Neural progenitor cell (in vitro differentiated cells): Measurements from ENCODE around the gene NCOA3. TPM values are rescaled to one million over a fixed set of nuclear protein-coding genes. Genes with fewer than 3 reads are reported as not detected.

Source experiments
- DNase-seq: peaks from one replicate; pipeline ENCODE4 v3.0.0-alpha.2; 2016; ENCODE audit warnings: low spot score
- H2AFZ ChIP-seq: fragments of 200-600 bp; sonication (generic); replicated peaks from 2 replicates; pipeline ENCODE4 v1.6.1; 2016; ENCODE audit warnings: antibody characterized with exemption
- H3F3A ChIP-seq: fragments of 200-600 bp; sonication (generic); 2 replicates; pipeline ENCODE4 v1.6.1; 2016; ENCODE audit warnings: antibody characterized with exemption, low read depth
- H3K27ac ChIP-seq: fragments of 200-600 bp; sonication (generic); 2 replicates; pipeline ENCODE4 v1.5.1; 2016; ENCODE audit warnings: mild to moderate bottlenecking
- H3K27me3 ChIP-seq: fragments of 200-600 bp; sonication (generic); 2 replicates; pipeline ENCODE4 v1.6.1; 2016; ENCODE audit warnings: mild to moderate bottlenecking, moderate library complexity
- H3K36me3 ChIP-seq: fragments of 200-600 bp; sonication (generic); 2 replicates; pipeline ENCODE4 v1.5.1; 2016
- H3K4me1 ChIP-seq: fragments of 200-600 bp; sonication (generic); 2 replicates; pipeline ENCODE4 v1.6.1; 2016; ENCODE audit warnings: mixed run types
- H3K4me2 ChIP-seq: fragments of 200-600 bp; sonication (generic); 2 replicates; pipeline ENCODE4 v1.6.1; 2016
- H3K4me3 ChIP-seq: fragments of 200-600 bp; sonication (generic); 2 replicates; pipeline ENCODE4 v1.5.1; 2016
- H3K79me2 ChIP-seq: fragments of 200-600 bp; sonication (generic); 2 replicates; pipeline ENCODE4 v1.6.1; 2016; ENCODE audit warnings: low read depth
- H3K9ac ChIP-seq: fragments of 200-600 bp; sonication (generic); 2 replicates; pipeline ENCODE4 v1.6.1; 2016
- H3K9me3 ChIP-seq: fragments of 200-600 bp; sonication (generic); 2 replicates; pipeline ENCODE4 v1.5.1; 2016; ENCODE audit warnings: low read depth
- H4K20me1 ChIP-seq: fragments of 200-600 bp; sonication (generic); 2 replicates; pipeline ENCODE4 v1.6.1; 2016; ENCODE audit warnings: low read depth
- H3K27ac Mint-ChIP-seq: 3 replicates; pipeline ENCODE4 v1.8.0; 2021; ENCODE audit warnings: mixed read lengths
- H3K27me3 Mint-ChIP-seq: 2 replicates; pipeline ENCODE4 v1.8.0; 2022; ENCODE audit warnings: low read depth, mild to moderate bottlenecking, inconsistent platforms, moderate library complexity, mixed read lengths; ENCODE audit not compliant: insufficient read depth
- H3K36me3 Mint-ChIP-seq: 3 replicates; pipeline ENCODE4 v1.8.0; 2021; ENCODE audit warnings: mixed read lengths
- H3K4me1 Mint-ChIP-seq: 3 replicates; pipeline ENCODE4 v1.8.0; 2021; ENCODE audit warnings: mixed read lengths
- H3K4me3 Mint-ChIP-seq: 3 replicates; pipeline ENCODE4 v1.8.0; 2021; ENCODE audit warnings: mild to moderate bottlenecking, moderate library complexity, mixed read lengths
- H3K9me3 Mint-ChIP-seq: 3 replicates; pipeline ENCODE4 v1.8.0; 2020; ENCODE audit warnings: mixed read lengths
- EZH2 ChIP-seq: fragments of 200-600 bp; sonication (generic); IDR thresholded peaks from 2 replicates; pipeline ENCODE4 v1.6.1; 2017; ENCODE audit warnings: antibody characterized with exemption, mild to moderate bottlenecking, moderate library complexity
- EZH2phosphoT487 ChIP-seq: fragments of 200-600 bp; sonication (generic); IDR thresholded peaks from 2 replicates; pipeline ENCODE4 v1.6.1; 2017; ENCODE audit warnings: antibody characterized with exemption
- total RNA-seq: library from RNA; depleted of rRNA; stranded (reverse); fragments of >200 nt; gene quantifications from 2 replicates; pipeline ENCODE4 v1.2.3, GENCODE V29; 2015; ENCODE audit warnings: low replicate concordance
- TF ChIP-seq, protein P1 (sequence below): fragments of 200-600 bp; sonication (generic); IDR thresholded peaks from 2 replicates; pipeline ENCODE4 v1.5.1; 2017; ENCODE audit warnings: antibody characterized with exemption, mild to moderate bottlenecking

Gene NCOA3
- total RNA-seq, 1 donor from 2014 or later = 64.5 TPM

DNA sequence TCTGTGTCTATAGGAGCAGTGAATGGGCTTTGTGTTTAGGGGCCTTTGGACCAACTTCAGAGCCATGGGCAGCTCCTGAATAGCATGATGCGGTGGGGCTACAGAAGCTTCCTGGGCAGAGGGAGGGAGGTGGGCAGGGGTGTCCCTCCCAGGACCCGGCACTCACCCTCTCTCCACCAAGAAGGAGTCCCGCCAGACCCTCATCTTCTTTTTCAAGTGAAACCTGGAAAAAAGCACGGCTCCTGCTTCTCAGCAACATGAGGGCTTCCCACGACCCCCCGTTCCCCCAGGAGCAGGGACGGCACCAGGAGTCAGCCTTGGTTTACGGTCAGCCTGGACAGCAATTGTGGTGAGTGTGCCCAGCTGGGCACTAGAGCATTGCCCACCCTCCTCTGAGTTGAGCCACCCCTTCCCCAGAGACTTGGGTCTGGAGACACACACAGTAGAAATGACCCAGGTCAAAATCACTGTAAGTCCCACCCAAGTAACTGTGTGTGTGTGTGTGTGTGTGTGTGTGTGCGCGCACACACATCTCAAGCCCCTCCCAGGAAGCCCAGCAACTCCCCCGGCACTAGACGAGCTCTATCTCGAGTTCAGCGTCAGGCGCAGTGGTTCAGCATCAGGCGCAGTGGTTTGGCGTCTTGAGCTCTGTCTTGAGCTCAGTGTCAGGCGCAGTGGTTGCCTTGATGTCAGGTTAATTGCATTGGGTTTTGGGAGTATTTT is 175.4 kb downstream of the NCOA3 start:
- Histone ChIP-seq H3K36me3 (no peaks in the 10 kb centered on the region), H3K9me3 (no peaks in the 10 kb centered on the region), H3K27me3 (no peaks in the 10 kb centered on the region), H4K20me1 (no peaks in the 10 kb centered on the region), H3K4me1 (no peaks in the 10 kb centered on the region), H2AFZ (no peak overlapping the region), H3F3A (no peaks in the 10 kb centered on the region), H3K27ac (no peak overlapping the region), H3K79me2 (no peaks in the 10 kb centered on the region), H3K4me3 (no peak overlapping the region), H3K4me2 (no peak overlapping the region), H3K9ac (no peak overlapping the region)
- Mint-ChIP-seq H3K4me1 (peaks cover 17% of the 10 kb centered on the region), H3K9me3 (no peaks in the 10 kb centered on the region), H3K36me3 (no peaks in the 10 kb centered on the region), H3K27me3 (peaks cover 9% of the 10 kb centered on the region), H3K27ac (no peak overlapping the region), H3K4me3 (no peak overlapping the region)
- TF ChIP-seq EZH2phosphoT487 = no peak
- TF ChIP-seq, protein P1, sequence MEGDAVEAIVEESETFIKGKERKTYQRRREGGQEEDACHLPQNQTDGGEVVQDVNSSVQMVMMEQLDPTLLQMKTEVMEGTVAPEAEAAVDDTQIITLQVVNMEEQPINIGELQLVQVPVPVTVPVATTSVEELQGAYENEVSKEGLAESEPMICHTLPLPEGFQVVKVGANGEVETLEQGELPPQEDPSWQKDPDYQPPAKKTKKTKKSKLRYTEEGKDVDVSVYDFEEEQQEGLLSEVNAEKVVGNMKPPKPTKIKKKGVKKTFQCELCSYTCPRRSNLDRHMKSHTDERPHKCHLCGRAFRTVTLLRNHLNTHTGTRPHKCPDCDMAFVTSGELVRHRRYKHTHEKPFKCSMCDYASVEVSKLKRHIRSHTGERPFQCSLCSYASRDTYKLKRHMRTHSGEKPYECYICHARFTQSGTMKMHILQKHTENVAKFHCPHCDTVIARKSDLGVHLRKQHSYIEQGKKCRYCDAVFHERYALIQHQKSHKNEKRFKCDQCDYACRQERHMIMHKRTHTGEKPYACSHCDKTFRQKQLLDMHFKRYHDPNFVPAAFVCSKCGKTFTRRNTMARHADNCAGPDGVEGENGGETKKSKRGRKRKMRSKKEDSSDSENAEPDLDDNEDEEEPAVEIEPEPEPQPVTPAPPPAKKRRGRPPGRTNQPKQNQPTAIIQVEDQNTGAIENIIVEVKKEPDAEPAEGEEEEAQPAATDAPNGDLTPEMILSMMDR = no peak
- TF ChIP-seq EZH2 = no peak
- no peak for DNase-seq

DNA sequence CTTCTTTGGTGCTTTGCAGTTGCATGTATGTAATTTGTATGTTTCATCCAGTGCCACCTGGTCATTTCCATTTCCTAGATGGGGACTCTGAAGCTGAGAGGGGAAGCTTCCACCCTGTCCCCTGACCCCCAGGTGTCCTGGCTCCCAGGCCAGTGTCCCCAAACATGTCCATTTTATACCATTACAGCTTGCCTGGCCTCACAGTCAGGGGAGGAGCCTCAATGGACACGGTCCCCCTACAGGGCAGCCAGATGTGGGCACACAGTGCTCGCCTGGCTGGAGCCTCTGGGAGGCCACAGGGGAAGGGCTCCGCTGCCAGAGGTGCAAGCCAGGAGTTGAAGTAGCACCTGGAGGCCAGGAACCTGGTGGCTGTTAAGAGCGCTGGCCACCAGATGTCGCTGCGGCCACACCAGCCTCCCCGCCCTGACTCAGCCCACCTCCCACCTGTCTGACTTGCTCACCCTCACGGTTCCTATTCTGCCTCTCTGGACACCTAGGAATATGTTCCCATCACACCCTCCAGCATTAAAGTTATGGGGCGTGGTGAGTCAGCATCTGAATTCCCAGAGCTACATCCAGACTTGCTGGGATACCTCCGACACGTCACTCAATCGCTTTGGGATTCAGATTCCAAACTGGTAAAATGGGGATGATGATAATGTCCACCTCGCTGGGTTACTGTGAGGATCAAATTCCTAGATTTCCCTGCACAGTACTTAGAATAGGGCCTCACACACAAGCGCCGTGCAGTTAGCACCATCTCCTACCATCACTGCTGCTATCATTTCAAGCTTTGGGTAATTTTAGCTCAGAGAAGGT is 176.2 kb downstream of the NCOA3 start:
- Mint-ChIP-seq H3K27ac (no peak overlapping the region), H3K27me3 (peaks cover 7% of the 10 kb centered on the region), H3K4me3 (no peak overlapping the region), H3K9me3 (no peaks in the 10 kb centered on the region), H3K36me3 (no peaks in the 10 kb centered on the region), H3K4me1 (peaks cover 17% of the 10 kb centered on the region)
- H3K4me2 ChIP-seq = no peak overlapping the region
- no peaks in the 10 kb centered on the region for H4K20me1 ChIP-seq
- no peak overlapping the region for H2AFZ ChIP-seq
- no peak overlapping the region for H3K4me3 ChIP-seq
- no peaks in the 10 kb centered on the region for H3K9me3 ChIP-seq
- H3K27ac ChIP-seq = no peak overlapping the region
- TF ChIP-seq EZH2phosphoT487 (no peak), EZH2 (no peak)
- TF ChIP-seq, protein P1 = peak; percentile 85
- no peaks in the 10 kb centered on the region for H3K27me3 ChIP-seq
- no peaks in the 10 kb centered on the region for H3K36me3 ChIP-seq
- no peaks in the 10 kb centered on the region for H3K79me2 ChIP-seq
- no peaks in the 10 kb centered on the region for H3K4me1 ChIP-seq
- peak; percentile 75 for DNase-seq
- no peak overlapping the region for H3K9ac ChIP-seq
- no peaks in the 10 kb centered on the region for H3F3A ChIP-seq

DNA sequence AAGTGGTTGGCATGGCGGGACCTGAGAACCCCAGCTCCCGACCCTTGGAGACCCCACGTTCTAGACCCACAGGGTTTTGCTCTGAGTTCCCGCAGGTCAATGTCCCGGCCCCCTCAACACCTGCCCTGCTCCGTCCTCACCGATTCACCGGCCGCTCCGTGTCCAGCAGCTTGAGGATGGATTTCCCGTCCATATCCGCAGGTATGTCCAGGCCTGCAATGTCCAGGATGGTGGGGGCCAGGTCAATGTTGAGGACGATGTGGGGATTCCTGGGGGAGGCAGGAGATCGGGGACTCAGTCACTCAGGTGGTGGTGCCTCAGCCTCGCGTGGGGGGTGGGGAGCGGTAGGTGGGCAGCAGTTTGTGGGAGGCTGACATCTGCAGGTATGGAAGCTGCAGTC is 176.8 kb downstream of the NCOA3 start:
- Histone ChIP-seq H3K27ac (no peak overlapping the region), H3F3A (no peaks in the 10 kb centered on the region), H3K79me2 (no peaks in the 10 kb centered on the region), H3K4me3 (no peak overlapping the region), H3K27me3 (no peaks in the 10 kb centered on the region), H4K20me1 (no peaks in the 10 kb centered on the region), H3K9me3 (no peaks in the 10 kb centered on the region), H3K36me3 (no peaks in the 10 kb centered on the region), H2AFZ (no peak overlapping the region), H3K4me2 (no peak overlapping the region), H3K9ac (no peak overlapping the region), H3K4me1 (no peaks in the 10 kb centered on the region)
- Mint-ChIP-seq H3K4me1 (peaks cover 17% of the 10 kb centered on the region), H3K27me3 (peaks cover 7% of the 10 kb centered on the region), H3K27ac (no peak overlapping the region), H3K4me3 (no peak overlapping the region), H3K9me3 (no peaks in the 10 kb centered on the region), H3K36me3 (no peaks in the 10 kb centered on the region)
- DNase-seq = no peak
- TF ChIP-seq EZH2phosphoT487 (no peak), EZH2 (no peak)
